Measurements from ENCODE around the gene RC3H2. TPM values are rescaled to one million over a fixed set of nuclear protein-coding genes. Genes with fewer than 3 reads are reported as not detected.
"Not testable (repeated sequence)": the region's sequence is repeated elsewhere in the genome, so short reads cannot be mapped to it uniquely, and the experiment has no call there.

Gene RC3H2
- total RNA-seq, 1 donor from 2014 or later = 74.4 TPM

- TF ChIP-seq, protein P1, sequence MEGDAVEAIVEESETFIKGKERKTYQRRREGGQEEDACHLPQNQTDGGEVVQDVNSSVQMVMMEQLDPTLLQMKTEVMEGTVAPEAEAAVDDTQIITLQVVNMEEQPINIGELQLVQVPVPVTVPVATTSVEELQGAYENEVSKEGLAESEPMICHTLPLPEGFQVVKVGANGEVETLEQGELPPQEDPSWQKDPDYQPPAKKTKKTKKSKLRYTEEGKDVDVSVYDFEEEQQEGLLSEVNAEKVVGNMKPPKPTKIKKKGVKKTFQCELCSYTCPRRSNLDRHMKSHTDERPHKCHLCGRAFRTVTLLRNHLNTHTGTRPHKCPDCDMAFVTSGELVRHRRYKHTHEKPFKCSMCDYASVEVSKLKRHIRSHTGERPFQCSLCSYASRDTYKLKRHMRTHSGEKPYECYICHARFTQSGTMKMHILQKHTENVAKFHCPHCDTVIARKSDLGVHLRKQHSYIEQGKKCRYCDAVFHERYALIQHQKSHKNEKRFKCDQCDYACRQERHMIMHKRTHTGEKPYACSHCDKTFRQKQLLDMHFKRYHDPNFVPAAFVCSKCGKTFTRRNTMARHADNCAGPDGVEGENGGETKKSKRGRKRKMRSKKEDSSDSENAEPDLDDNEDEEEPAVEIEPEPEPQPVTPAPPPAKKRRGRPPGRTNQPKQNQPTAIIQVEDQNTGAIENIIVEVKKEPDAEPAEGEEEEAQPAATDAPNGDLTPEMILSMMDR (IDR thresholded peaks at IDR 0.05) = no peak
- Mint-ChIP-seq H3K27ac (ENCODE audit: unreplicated experiment) (no peak overlapping the region), H3K36me3 (ENCODE audit: unreplicated experiment) (peaks cover 45% of the 10 kb centered on the region), H3K27me3 (ENCODE audit: unreplicated experiment) (no peaks in the 10 kb centered on the region), H3K4me3 (ENCODE audit: unreplicated experiment) (no peak overlapping the region), H3K4me1 (ENCODE audit: unreplicated experiment) (no peaks in the 10 kb centered on the region), H3K9me3 (ENCODE audit: unreplicated experiment) (no peaks in the 10 kb centered on the region)
- DNase-seq (ENCODE audit: extremely low spot score, unreplicated experiment) = no peak
Observed at GRCh38 chr9:122879443-122879842, 25.7 kb downstream of the RC3H2 start.

DNA sequence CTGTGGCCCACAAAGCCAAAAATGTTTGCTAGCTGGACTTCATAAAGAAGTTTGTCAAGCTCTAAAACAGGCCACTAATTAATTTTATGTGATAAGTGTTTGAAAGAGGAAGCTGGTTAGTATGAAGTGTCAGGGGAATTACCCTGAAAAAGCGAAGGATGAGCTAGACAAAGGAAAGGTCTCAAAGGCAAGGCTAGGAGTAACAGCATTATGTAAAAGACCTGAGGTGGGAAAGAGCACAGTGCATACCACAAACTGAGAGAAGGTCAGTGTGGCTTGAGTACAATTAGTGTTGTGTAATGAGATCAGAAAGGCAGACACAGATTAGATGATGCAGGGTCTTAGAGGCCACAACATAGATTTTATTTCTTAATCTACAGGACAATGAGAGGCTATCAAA is 29.6 kb downstream of the RC3H2 start:
- Mint-ChIP-seq H3K4me3 (ENCODE audit: unreplicated experiment) (no peak overlapping the region), H3K36me3 (ENCODE audit: unreplicated experiment) (peaks cover 53% of the 10 kb centered on the region), H3K9me3 (ENCODE audit: unreplicated experiment) (no peaks in the 10 kb centered on the region)

DNA sequence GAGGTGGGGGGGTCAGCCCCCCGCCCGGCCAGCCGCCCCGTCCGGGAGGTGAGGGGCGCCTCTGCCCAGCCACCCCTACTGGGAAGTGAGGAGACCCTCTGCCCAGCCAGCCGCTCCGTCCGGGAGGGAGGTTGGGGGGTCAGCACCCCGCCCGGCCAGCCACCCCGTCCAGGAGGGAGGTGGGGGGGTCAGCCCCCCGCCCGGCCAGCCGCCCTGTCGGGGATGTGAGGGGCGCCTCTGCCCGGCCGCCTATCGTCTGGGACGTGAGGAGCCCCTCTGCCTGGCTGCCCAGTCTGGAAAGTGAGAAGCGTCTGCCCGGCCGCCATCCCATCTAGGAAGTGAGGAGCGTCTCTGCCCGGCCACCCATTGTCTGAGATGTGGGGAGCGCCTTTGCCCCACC is 37.9 kb downstream of the RC3H2 start:
- not testable (repeated sequence) for H3K9me3 Mint-ChIP-seq (ENCODE audit: unreplicated experiment); H3K4me1 Mint-ChIP-seq (ENCODE audit: unreplicated experiment); DNase-seq (ENCODE audit: extremely low spot score, unreplicated experiment); H3K27ac Mint-ChIP-seq (ENCODE audit: unreplicated experiment); H3K27me3 Mint-ChIP-seq (ENCODE audit: unreplicated experiment); H3K4me3 Mint-ChIP-seq (ENCODE audit: unreplicated experiment)
- H3K36me3 Mint-ChIP-seq (ENCODE audit: unreplicated experiment) = peaks cover 37% of the 10 kb centered on the region

More for the DNA sequence above, 29.6 kb downstream of the RC3H2 start:
- TF ChIP-seq, protein P1 (IDR thresholded peaks at IDR 0.05) = no peak
- no peak for DNase-seq (ENCODE audit: extremely low spot score, unreplicated experiment)
- H3K27ac Mint-ChIP-seq (ENCODE audit: unreplicated experiment) = peak overlapping the region; percentile 9
- H3K4me1 Mint-ChIP-seq (ENCODE audit: unreplicated experiment) = no peaks in the 10 kb centered on the region
- no peaks in the 10 kb centered on the region for H3K27me3 Mint-ChIP-seq (ENCODE audit: unreplicated experiment)

- DNase-seq (ENCODE audit: extremely low spot score, unreplicated experiment) = no peak
- Mint-ChIP-seq H3K27me3 (ENCODE audit: unreplicated experiment) (no peaks in the 10 kb centered on the region), H3K27ac (ENCODE audit: unreplicated experiment) (no peak overlapping the region), H3K36me3 (ENCODE audit: unreplicated experiment) (peaks cover 36% of the 10 kb centered on the region), H3K4me3 (ENCODE audit: unreplicated experiment) (no peak overlapping the region), H3K9me3 (ENCODE audit: unreplicated experiment) (no peaks in the 10 kb centered on the region), H3K4me1 (ENCODE audit: unreplicated experiment) (peaks cover 2% of the 10 kb centered on the region)
- TF ChIP-seq, protein P1 (IDR thresholded peaks at IDR 0.05) = no peak
Observed at GRCh38 chr9:122866079-122866478, 39.1 kb downstream of the RC3H2 start.

- Mint-ChIP-seq H3K27ac (ENCODE audit: unreplicated experiment) (no peak overlapping the region), H3K27me3 (ENCODE audit: unreplicated experiment) (no peaks in the 10 kb centered on the region), H3K4me1 (ENCODE audit: unreplicated experiment) (peaks cover 6% of the 10 kb centered on the region), H3K36me3 (ENCODE audit: unreplicated experiment) (peaks cover 30% of the 10 kb centered on the region), H3K4me3 (ENCODE audit: unreplicated experiment) (no peak overlapping the region), H3K9me3 (ENCODE audit: unreplicated experiment) (no peaks in the 10 kb centered on the region)
- no peak for DNase-seq (ENCODE audit: extremely low spot score, unreplicated experiment)
- TF ChIP-seq, protein P1 (IDR thresholded peaks at IDR 0.05) = no peak
Observed at GRCh38 chr9:122865300-122865699, 39.9 kb downstream of the RC3H2 start.

DNA sequence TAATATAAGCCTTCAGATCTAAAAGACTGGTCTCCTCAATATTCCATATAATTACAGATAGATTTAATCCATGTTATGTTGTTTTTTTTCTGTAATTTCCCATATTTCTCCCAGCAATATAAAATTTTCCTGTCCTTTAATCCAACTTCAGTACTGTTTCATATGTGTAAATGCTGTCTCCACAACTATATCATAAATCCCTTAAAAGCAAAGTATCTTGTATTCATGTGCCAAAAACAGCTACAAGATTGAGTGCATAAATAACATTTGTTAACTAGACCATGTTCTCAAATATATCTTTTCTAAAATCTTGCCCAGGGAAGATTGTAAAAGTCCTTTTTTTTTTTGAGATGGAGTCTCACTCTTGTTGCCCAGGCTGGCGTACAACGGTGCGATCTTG is 41.8 kb downstream of the RC3H2 start:
- TF ChIP-seq, protein P1 (IDR thresholded peaks at IDR 0.05) = no peak
- Mint-ChIP-seq H3K4me1 (ENCODE audit: unreplicated experiment) (peaks cover 7% of the 10 kb centered on the region), H3K27ac (ENCODE audit: unreplicated experiment) (no peak overlapping the region), H3K36me3 (ENCODE audit: unreplicated experiment) (peaks cover 43% of the 10 kb centered on the region), H3K27me3 (ENCODE audit: unreplicated experiment) (no peaks in the 10 kb centered on the region), H3K9me3 (ENCODE audit: unreplicated experiment) (no peaks in the 10 kb centered on the region), H3K4me3 (ENCODE audit: unreplicated experiment) (no peak overlapping the region)
- DNase-seq (ENCODE audit: extremely low spot score, unreplicated experiment) = no peak
